DND-41 (cell line): ENCODE results near the gene SERF2.
"Not testable (repeated sequence)": the region's sequence is repeated elsewhere in the genome, so short reads cannot be mapped to it uniquely, and the experiment has no call there.

Experiments
- EZH2 ChIP-seq: IDR thresholded peaks from 3 replicates; pipeline ENCODE4 v1.6.1; 2012; ENCODE audit warnings: borderline replicate concordance, low read depth, mild to moderate bottlenecking, moderate library complexity, low read length, inconsistent platforms; ENCODE audit not compliant: severe bottlenecking
- TF ChIP-seq, protein P1 (sequence below): IDR thresholded peaks from 2 replicates; pipeline ENCODE4 v1.5.1; 2012; ENCODE audit warnings: borderline replicate concordance, low read length, moderate library complexity, mild to moderate bottlenecking; ENCODE audit not compliant: poor library complexity, severe bottlenecking; ENCODE audit errors: extremely low read depth

- TF ChIP-seq, protein P1, sequence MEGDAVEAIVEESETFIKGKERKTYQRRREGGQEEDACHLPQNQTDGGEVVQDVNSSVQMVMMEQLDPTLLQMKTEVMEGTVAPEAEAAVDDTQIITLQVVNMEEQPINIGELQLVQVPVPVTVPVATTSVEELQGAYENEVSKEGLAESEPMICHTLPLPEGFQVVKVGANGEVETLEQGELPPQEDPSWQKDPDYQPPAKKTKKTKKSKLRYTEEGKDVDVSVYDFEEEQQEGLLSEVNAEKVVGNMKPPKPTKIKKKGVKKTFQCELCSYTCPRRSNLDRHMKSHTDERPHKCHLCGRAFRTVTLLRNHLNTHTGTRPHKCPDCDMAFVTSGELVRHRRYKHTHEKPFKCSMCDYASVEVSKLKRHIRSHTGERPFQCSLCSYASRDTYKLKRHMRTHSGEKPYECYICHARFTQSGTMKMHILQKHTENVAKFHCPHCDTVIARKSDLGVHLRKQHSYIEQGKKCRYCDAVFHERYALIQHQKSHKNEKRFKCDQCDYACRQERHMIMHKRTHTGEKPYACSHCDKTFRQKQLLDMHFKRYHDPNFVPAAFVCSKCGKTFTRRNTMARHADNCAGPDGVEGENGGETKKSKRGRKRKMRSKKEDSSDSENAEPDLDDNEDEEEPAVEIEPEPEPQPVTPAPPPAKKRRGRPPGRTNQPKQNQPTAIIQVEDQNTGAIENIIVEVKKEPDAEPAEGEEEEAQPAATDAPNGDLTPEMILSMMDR = not testable (repeated sequence)
- not testable (repeated sequence) for TF ChIP-seq EZH2
Observed at GRCh38 chr15:43830691-43831275, 38.7 kb downstream of the SERF2 start.
